Effector CD8-positive, alpha-beta T cell (primary cell): Measurements from ENCODE around the gene PKD1.

ENCODE experiments used
- DNase-seq: peaks from one replicate; lab custom pipeline; 2025; lab: John Stamatoyannopoulos, UW

PKD1 gene

GRCh38 chr16:2087748-2088631, 47.7 kb downstream of the PKD1 start:
- DNase-seq, result no peak

- no peak for DNase-seq
Observed at GRCh38 chr16:2086812-2087747, 48.6 kb downstream of the PKD1 start.

- no peak for DNase-seq
Observed at GRCh38 chr16:2086106-2086742, 49.5 kb downstream of the PKD1 start.

- no peak for DNase-seq
Observed at GRCh38 chr16:2085669-2086068, 50.0 kb downstream of the PKD1 start.

GRCh38 chr16:2084895-2085625, 50.6 kb downstream of the PKD1 start:
- no peak for DNase-seq

DNA sequence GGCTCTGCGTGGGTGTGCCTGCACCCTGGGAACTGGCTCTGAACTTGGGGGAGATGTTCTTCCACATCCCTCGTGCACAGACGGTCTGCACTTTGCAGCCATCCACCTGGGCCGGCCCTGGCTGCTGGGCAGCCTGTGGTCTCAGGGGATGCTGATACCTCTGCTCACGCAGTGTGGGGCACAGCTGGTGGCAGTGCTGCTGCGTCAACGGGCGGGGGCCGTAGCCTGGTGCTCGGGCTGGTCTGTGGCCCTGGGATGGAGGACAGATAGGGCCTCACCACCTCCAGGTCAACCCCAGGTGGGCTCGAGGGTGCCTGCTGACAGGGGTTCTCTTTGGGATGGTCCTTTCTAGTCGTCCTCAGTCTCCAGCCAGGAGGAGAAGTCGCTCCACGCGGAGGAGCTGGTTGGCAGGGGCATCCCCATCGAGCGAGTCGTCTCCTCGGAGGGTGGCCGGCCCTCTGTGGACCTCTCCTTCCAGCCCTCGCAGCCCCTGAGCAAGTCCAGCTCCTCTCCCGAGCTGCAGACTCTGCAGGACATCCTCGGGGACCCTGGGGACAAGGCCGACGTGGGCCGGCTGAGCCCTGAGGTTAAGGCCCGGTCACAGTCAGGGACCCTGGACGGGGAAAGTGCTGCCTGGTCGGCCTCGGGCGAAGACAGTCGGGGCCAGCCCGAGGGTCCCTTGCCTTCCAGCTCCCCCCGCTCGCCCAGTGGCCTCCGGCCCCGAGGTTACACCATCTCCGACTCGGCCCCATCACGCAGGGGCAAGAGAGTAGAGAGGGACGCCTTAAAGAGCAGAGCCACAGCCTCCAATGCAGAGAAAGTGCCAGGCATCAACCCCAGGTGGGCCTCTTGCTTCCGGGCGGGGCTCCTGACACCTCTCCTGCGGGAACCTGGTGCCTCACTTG, 51.6 kb downstream of the PKD1 start:
- DNase-seq, result no peak

GRCh38 chr16:2083409-2083808, 52.3 kb downstream of the PKD1 start:
- DNase-seq, result no peak

- no peak for DNase-seq
Observed at GRCh38 chr16:2082983-2083364, 52.7 kb downstream of the PKD1 start.

- no peak for DNase-seq
Observed at GRCh38 chr16:2082171-2082982, 53.3 kb downstream of the PKD1 start.

DNA sequence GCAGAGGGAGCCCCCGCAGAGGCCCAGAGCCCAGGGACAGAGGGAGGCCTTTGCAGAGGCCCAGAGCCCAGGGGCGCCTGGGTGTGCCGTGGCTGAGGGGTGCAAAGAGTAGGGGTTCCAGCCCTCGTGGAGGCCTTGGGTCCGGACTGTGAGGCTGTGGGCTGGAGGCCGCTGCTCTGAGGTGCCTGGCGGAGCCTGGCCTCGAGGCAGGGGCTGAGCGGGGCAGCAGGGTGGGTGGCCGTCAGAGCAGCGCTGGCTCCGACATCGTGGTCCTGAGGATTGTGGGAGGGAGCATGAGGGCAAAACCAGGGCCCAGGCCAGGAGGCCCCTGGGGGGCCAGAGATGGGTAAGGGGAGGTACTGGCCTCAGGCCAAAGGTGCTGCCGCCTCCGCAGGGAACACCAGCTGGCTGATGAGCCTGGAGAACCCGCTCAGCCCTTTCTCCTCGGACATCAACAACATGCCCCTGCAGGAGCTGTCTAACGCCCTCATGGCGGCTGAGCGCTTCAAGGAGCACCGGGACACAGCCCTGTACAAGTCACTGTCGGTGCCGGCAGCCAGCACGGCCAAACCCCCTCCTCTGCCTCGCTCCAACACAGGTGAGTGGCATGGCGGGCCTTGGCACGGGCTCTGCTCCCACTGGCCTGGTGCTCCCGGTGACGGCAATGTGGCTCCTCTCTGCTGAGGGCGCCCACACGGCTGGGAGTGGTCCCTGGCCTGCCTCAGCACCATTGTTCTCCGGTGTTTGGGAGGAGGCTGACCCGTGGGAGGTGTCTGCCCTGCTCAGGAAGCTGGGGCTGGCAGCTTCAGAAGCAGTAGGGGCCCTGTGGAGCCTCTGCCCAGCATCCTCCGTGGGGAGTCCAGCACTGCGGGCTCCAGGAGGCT, 54.3 kb downstream of the PKD1 start:
- no peak for DNase-seq

- no peak for DNase-seq
Observed at GRCh38 chr16:2079991-2080390, 55.7 kb downstream of the PKD1 start.

GRCh38 chr16:2079311-2079800, 56.3 kb downstream of the PKD1 start:
- no peak for DNase-seq

DNA sequence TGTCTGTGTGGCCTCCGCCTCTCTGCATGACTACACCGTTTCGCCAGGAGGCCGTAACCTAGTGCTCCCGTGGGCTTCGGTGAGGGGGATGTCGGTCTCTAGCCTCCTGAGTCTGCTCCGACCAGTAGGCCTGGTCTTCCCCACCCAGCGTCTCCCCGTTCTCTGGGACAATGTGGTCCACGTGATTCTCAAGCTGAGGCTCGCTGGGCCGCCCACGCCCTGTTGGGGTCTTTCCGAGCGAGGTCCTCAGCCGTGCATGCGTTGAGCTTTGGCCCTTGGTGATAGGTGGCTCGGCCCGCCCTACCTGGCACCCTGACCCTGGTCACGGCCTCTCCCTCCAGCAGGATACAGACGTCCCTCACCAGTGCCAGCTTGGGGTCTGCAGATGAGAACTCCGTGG, 57.0 kb downstream of the PKD1 start:
- no peak for DNase-seq

- DNase-seq, result no peak
Observed at GRCh38 chr16:2078096-2078495, 57.6 kb downstream of the PKD1 start.

- DNase-seq, result no peak
Observed at GRCh38 chr16:2077696-2078095, 58.0 kb downstream of the PKD1 start.

DNA sequence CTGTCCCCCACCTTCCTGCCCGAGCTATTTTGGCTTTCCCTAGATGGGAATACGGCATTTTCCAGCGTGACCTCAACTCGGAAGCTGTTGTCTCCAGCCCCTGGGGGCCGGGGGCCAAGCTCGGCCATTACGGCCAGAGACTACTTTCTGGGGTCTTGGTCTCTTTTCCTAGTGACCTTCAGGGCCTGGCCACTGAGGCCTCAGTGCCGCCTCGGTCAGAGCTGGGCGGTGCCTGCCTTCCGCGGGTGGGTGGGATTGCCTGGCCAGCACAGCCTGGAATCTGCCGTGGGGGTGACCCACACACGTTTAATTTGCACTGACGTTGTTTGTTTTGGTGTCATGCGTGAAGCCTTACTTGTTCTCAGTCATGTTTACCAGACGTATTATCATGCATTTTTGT, 58.7 kb downstream of the PKD1 start:
- no peak for DNase-seq

DNA sequence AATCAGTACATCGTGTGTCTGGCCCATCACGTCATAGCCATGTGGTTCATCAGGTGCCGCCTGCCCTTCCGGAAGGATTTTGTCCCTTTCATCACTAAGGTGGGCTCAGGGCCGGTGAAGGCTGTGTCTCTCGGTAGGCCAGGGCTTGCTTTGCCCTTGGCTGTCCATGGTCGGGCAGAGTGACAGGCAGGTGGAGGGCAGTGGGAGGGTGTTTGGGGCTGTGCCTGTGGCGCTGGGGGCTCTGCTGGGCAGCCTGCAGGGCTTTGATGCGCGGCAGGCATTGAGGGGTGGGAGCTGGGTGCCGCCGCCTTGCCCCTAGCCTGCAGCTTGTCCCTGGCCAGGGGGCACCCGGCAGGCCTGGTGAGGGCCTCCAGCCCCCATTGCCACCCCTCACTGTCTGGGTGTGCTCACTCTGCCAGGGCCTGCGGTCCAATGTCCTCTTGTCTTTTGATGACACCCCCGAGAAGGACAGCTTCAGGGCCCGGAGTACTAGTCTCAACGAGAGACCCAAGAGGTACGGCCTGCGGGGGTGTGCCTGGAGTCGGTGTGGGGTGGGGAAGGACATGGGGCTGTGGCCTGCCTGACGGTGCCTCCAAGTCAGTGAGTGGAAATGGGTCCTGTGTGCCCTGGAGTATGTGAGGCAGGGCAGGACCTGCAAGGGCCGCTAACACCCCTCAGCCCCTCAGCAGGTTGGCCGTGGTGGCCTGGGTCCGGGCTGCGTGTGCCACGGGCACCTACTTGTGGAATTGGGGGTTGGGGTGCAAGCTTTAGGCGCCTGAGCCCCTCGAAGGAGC, 59.4 kb downstream of the PKD1 start:
- no peak for DNase-seq

DNA sequence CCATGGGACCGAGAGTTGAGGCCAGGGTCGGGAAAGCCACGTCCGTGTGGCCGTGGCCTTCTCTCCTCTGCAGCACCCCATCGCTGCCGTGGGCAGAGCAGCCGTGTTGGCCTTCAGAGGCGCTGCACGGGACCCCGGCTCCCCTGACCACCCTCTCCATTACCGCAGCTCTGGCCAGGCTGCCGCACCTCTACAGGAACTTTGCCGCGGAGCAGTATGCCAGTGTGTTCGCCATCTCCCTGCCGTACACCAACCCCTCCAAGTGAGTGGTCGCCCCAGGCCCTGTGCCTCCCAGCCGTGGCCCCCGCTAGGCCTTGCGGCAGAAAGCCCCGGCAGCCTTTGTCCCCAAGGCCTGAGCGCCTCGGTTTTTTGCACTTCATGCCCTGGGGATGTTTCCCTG, 60.1 kb downstream of the PKD1 start:
- no peak for DNase-seq
